Pons (tissue), 1 donor: ENCODE results near the gene SNN.

ENCODE experiments used
- DNase-seq: peaks from one replicate; pipeline ENCODE4 v3.0.0-alpha.2; 2016; ENCODE audit warnings: low spot score

Gene SNN

DNA sequence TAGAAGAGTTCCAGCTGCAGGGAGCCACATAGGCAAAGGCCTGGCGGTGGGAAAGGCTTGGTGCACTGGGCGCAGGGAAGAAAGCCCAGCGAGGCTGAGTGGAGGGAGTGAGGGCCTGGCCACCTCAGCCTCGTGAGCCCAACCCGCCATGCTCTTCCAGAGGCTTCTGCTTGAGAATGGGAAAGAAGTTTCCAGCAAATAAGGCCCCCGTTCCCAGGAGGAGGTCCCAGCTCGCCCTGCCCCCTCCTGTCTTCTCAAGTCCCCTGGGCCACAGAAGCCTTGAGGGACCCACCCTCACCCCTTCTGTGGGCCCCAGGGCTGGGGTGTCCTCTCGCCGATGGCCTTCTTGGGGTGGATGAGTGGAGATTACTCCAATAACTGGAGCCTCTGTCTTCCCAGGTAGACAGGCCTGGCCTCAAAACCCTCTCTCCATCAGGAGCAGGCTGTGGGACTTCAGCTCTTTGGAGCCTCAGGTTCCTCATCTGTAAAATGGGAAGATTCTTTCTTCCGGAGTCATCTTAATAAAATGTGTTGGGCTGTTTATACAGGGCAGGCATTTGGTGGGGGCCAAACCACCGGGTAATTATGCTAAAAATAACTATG, 933 bp upstream of the SNN start:
- no peak for DNase-seq

DNA sequence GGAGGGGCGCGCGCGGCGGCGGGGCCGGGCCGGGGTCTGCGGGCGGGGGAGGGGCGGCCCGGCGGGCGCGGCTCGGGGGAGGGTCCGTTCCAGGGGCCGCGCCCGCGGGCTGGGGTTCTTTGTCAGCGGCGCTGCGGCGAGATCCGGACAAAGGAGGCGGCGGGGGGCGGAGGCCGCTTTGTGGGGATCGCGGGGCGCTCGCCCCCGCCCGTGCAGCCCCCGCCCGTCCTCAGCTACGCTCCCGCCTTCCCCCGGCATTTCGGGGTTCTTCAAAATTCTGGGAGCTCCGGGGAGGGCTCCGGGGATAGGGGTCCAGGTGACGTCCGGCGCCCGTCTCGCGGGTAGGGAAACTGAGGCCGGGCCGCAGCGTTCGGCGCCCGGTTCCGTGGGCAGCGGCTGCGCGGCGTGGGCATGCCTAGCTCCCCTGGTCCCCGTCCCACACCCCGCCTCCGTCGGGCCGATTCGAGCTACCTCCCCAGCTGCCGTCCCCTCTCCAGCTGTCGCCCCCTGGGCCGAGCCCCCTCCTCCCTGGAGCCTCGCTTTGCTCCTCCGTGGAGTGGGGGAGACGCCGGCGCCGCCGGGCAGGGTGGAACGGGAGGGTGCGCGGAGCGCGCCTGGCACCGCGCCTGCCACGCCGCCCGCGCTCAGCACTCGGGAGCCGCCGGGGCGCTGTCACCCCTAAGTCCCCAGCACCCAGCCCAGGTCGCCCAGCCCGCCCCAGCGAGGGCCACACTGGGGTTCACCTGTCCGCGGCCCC, 546 bp downstream of the SNN start:
- DNase-seq, result no peak

DNA sequence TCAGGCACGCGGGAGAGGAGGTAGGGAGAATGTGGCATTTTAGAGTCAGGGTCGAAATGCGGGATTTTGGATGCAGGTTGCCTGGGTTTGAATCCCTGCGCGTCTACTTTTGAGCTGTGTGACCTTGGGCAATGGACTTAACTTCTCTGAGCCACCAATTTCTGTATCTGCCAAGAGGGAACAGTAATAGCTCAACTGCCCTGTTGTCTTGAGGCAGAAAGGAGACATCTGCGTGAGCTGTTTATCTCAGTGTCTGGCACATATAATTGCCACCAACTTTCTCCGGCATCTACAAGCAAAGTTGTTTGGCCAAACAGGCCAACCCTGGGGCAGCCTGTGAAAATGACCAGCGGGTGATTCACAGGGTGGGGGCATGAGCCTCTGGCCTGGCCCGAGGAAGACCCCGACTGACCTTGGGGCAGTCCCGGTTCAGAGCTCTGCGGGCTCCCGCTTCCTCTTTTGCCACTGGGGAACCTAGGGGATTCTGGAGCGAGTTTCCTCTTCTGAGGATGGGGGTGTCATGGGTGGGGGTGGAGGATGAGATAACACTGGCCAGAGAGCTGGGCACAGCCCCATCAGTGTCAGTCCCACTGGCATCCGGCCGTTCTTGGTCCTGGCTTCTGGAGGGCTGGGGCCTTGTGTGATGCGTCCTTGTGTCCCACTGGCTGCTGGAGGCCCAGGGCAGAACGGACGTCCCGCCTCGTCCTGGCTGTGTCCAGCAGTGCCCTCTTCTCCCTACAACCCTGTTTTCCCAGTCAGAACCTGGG, 1.3 kb downstream of the SNN start:
- peak; percentile 60 for DNase-seq

DNA sequence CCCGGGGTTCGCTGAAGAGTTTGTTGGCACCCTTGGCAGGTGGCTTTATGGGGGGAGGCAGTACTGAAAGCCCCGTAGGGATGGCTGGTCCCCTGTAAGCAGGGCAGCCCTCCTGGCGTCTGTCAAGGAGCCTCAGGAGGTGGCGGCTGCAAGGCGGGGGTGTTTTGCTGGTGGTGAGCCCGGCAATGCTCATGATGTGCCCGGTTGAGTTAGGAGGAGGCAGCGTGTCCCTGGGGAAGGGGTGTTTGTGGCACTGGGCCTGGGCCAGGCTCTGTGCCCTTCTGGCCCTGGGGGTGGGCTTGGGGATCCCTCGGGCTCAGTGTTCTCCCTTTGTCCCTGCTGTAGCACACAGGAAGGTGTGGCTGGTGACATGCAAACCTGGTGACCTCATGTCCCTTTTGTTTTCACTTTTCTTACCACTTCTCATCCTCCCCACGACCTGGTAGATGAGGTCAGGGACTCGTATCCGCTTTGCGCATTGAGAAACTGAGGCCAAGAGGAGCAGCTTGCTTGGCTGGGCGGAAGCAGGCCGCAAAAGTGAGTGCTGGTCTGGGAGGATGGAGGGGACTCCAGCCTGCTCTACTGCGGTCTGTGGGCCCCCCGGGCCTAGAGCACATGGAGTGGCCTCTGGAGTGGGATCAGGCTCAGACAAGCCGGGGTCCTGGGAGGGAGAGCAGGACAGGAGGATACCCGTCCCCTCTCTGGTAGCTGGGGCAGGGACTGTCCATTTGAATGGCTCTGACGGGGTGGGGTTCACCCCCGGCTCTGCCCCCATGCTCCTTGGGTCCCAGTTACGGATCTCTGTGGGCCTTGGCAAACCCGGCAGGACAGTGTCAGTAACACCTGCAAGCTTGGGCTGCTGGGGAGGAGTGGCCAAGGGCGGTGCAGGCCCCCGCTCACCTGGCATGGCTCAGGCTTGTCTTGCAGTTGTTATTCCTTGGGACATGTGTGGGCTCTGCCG, 2.2 kb downstream of the SNN start:
- no peak for DNase-seq

DNA sequence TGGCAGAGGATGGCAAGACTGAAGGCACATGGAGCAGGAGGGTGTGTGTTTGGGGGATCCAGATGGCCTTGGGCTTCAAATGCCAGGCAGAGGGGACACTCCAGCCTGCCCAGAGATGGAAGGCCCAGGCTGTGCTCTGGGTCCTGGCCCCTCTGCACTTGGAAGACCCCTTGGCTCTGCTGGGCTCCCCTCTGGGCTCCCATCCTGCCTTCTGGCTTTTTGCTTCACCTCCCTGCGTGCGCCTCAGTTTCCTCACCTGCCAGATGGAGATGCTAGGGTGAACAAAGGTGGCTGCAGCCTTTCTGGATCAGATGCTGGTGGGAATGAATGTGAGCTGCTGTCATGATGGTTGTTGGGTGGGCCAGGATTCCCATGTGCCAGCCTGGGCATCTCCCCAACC, 3.0 kb downstream of the SNN start:
- DNase-seq, result no peak

DNA sequence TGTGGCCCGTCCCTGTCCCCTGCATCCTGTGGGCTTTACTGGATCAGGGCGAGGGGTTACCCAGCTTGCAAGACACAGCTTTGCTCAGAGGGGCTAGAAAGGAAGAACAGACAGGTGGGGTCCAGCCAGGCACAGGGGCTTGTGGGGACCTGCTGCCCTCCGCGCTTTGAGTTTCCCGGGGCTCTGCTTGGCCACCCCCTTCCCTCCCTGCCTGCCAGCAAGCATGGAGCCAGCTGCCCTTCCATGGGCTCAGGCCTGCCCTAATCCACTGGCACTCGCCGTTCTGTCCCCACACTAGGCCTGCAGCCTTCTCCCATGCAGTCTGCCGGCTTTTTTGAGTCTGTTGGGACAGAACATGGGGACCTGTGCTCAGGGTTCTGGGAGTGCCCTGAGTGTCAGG, 3.4 kb downstream of the SNN start:
- DNase-seq, result no peak

DNA sequence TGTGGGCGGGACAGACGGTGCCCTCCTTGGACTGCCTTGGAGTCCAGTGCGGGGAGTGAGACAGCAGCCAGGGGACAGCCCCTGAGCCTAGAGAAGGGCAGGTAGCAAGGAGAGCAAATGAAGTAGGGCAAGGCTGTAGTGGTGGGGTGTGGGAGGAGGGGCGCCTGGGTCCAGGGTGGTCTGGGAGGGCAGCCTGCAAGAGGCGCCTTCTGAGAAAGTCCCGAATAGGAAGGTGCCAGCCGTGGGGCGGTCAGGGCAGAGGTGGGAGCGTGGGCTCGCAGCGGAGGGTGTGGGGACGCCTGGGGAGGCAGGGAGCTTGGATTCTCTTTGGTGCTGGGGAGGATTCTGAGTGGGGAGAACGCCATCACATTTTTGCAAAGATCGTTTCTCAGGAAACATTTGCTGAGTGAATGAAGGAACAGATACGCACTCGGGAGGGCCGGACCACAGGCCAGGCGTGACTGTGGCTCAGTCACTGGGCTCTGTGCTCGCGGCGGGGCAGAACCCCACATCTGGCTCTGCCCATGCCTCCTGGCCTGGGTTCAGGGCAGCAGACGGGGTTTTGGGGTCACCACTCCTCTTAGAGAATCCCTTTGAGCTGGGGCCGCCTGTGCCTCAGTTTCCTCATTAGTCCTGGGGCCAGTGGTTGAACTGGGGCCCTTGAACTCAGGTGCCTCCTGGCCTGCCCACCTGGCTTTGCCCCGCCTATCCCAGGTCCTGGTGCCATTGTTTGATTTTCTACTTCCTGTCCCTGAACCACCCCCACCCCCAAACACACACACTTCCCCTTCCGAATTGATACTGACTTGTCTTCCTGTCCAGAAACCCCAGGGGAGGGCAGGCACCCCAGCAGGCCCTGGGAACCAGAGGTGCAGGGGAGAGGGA, 4.2 kb downstream of the SNN start:
- DNase-seq, result no peak

DNA sequence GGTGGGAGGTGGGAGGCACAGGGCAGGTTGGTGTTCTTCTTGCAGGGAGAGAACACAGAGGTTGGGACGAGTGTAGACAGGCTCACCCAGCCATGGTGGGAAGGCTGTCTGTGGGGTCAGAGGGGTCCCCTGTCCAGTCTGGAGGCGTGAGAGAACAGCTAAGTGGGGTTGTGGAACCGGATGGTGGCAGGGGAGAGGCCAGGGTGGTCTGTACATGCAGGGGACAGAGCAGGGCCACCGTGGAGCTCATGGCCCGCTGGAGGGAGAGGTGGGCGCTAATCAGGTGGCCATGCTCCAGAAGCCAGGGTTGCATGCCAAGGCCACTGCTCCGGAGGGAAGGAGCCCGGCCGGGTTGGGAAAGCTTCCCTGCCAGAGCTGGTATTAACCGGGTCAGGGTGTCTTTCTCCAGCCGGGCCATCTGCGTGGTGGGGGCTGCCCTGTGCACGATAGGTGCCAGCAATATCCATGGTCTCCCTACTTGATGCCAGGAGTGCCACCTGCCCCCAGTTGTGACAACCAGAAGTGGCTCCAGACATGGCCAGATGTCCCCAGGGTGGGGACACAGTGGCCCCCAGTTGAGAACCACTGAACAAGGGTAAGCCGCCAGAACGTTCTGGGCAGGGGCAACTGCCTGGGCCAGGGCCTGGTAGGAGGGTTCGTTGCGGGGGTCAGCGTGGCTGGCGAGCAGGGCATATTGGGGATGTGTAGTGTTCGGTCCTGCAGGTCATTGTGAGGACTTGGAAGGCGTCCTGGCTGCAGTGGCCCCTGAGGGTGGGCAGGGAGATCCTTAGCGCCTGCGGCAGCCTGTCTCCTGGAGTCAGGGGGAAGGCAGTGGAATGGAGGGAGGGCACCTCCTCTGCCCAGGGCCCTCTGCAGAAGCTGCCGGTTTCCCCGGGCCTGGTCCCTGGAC, 5.1 kb downstream of the SNN start:
- no peak for DNase-seq

DNA sequence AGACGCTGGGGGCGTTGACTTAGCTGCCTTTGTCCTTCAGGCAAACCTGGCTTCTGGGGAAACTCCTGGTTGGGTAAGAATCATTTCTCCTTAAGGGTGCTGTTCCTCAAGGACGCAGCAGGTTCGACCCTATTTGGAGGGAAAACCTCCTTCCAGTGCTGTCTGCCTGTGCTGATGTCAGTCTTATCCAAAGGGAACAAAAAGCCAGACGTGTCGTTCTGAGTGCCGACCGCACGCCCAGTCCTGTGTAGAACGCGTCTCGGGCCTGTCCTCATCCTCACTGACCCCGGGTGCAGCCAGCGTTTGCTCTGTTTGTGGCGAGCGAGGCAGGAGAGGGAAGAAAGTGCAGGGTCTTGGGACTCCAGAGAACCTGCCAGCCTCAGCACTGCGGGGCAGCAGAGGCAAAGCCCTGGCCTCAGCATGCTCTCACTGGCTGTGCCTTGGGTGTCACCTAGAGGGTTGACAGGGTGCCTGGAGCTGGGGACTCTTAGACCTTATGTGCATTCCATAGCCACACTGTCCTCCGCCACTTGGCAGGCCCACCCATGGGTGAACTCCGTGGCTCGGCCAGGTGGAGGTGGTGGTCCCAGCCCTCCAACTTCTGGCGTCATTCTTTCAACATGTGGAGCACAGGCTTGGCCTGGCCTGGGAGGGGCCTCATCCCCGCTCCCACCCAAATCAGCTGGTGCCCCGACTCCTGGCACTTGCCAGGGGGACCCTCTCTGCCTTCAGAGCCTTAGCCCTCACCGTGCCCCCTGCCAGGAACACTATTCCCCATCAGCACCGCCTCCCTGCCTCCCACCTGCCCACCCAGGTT, 6.0 kb downstream of the SNN start:
- DNase-seq, result no peak

DNA sequence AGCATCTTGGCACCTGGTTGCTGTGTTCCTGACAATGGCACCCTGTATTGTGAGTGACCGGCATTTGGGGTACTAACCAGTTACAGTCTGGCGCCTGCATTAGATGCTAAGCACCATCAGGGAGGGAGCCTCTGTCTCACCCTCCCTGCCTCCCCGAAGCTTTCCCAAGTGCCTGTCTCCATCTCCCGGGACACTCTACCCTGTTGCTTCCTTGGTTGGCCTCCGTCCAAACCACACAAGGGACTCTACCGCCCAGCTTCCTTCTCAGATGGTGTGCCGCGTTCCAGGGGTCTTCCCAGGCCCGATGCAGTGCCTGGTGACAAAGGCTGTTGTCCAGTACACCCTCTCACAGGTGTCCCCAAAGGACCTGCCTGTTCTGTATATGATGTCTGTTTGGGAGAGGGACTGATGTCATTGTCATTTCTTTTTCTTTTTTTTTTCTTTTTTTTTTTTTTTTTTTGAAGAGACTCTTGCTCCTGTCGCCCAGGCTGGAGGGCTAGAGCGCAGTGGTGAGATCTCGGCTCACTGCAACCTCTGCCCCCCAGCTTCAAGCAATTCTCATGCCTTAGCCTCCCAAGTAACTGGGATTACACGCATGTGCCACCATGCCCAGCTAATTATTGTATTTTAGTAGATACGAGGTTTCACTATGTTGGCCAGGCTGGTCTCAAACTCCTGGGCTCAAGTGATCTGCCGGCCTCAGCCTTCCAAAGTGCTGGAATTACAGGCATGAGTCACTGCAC, 6.7 kb downstream of the SNN start:
- no peak for DNase-seq

DNA sequence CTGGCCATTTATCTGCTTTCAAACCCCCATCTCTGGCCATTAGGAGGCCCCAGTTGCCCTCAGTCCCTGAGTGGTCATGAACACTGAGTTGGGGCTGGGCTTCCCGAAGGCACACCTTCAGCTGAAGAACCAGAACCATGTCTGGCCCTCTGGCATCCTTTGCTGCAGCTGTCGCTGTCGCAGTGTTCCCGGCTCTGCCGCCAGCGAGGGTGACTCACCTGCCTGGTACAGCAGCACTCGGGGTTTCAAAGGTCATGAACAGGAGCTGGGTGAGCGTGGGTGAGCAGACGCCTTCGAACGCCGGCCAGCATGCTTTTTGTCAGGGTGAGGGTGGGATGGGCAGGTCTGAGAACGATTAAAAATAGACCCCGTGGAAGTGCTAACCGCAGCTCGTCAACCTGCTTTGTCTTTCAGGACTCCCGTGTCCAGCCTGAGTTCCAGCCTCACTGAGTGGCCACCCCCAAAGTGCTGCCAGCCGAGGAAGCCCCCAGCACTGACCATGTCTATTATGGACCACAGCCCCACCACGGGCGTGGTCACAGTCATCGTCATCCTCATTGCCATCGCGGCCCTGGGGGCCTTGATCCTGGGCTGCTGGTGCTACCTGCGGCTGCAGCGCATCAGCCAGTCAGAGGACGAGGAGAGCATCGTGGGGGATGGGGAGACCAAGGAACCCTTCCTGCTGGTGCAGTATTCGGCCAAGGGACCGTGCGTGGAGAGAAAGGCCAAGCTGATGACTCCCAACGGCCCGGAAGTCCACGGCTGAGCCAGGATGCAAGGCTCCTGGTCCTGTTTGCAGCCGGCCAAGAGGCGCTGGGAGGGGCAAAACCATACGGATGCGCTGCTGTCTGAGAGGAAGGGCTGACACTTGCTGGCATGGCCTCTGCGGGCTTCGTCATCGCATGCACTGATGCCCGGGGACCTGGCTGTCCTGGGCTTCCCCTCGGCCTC, 7.6 kb downstream of the SNN start:
- no peak for DNase-seq

DNA sequence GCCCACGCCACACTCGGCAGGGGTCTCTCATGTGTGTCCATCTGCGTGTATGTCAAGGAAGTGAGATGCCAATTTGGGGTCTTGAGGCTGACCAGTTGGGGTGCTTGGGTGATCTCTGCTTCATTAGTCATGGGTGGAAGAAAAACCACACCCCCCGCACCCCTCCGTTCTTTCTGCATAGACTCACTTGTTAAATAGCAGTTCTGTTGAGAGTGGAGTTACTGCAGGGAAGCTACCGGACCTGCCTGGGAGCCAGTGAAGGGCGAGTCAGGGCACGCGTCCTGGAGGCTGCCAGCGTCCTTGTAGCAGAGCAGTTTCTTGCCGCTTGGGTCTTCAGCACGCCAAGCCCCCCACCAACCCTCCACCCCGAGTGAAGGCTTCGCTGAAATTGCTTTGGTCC, 8.5 kb downstream of the SNN start:
- DNase-seq, result no peak

DNA sequence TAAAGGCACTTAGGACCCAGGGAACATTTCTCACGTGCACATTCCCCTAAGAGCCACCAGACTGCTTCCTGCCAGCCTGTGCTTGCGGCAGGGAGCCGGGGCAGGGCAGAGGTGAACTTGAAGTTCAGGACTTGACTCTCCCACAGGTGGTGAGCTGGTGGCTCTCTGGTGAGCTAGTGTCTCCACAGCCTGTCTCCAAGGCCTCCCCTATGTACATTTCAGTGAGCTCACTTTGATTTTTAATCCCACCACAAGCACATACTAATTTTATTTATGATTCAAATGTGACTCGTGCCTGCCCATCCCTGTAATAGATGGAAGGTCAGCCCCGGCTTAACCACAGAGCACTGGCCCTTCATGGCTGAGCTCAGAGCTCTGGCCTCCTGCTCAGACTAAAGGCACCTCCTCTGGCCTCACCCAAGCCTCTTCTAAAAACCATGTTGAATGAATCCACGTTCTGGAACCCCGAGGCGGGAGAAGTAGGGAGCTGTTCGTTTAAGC, 9.2 kb downstream of the SNN start:
- DNase-seq, result no peak

DNA sequence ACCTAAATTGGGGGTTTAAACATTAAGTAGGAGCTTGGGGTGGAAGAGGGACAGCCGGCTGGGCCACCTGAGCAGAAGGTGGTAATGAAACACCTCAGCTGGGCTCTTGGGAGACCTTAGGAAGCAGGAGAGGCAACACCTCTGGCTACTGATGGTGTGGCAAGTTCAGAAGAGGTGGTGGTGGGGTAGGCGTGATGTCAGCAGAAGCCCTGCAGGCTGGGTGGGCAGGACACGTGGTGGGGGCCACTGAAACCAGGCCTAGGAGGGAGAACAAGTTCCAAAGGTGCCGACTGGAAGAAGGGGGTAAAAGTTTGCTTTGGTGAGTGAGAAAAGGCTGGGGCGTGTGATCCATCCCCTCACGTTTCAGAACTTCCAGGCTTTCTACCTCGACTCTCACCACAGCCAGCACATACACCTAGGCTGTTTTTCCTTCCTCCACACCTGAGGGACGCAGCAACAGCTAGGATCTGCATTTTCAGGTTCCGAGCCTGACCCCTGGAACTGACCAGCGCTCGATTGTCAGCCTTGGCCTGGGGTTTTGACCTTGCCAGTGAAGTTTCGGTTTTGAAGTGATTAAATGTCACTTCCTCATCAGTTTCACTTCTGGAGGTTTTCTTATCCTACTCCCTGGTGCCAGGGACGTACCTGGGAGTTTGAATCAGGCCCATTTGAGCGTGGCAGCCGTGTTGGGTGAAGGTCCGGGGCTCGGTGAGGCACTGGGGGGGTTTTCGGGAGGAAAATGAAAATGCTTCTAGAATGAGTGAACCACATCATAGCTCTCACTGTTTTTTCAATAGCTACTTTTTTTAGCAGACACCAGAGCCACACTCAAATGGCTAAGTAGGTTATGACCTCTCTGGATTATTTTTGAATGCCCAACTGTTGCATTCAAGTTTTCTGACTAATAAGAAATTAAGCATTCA, 10.0 kb downstream of the SNN start:
- no peak for DNase-seq

DNA sequence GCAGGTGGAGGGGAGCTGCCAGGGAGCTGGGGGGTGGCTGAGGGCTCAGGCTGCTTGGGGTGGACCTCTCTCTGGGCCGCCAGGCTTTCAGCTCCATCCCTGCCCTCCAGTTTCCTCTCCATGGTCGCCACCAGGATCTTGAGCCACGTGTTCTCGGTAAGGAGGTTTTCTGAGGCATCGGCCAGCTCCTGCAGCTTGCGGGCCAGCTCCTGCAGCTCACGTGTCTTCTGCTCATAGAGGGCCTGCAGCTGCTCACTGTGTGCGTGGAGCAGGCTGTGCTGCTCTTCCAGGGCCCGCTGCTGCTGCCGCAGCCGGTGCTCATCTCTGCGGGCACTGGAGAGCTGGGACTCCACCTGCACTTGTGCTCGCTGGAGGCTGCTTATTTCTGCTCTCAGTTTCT, 11.0 kb downstream of the SNN start:
- no peak for DNase-seq
